GOT3 (cell line): Measurements from ENCODE around the gene MBD5.

Source experiments
- DNase-seq: peaks from one replicate; lab custom pipeline; 2025; ENCODE audit warnings: mixed read lengths; lab: John Stamatoyannopoulos, UW

MBD5 gene

GRCh38 chr2:148546270-148546669 lies 525.4 kb downstream of the MBD5 start:
- no peak for DNase-seq

GRCh38 chr2:148548716-148549400 lies 528.0 kb downstream of the MBD5 start:
- DNase-seq, result no peak

GRCh38 chr2:148552675-148553331 lies 531.9 kb downstream of the MBD5 start:
- DNase-seq, result no peak

- DNase-seq, result no peak
These were observed 532.5 kb downstream of the MBD5 start for GRCh38 chr2:148553332-148553887.

- DNase-seq, result no peak
These were observed 533.8 kb downstream of the MBD5 start for GRCh38 chr2:148554459-148555247.

GRCh38 chr2:148555622-148556294 lies 534.9 kb downstream of the MBD5 start:
- DNase-seq, result no peak

GRCh38 chr2:148557844-148558436 lies 537.0 kb downstream of the MBD5 start:
- DNase-seq, result no peak

- no peak for DNase-seq
These were observed 539.6 kb downstream of the MBD5 start for GRCh38 chr2:148560496-148560895.

GRCh38 chr2:148561389-148561788 lies 540.5 kb downstream of the MBD5 start:
- DNase-seq, result no peak

GRCh38 chr2:148565272-148565894 lies 544.5 kb downstream of the MBD5 start:
- DNase-seq, result no peak
